Natural killer cell treated with Interleukin-12 subunit alpha and Interleukin-12 subunit beta and Interleukin-15 and Interleukin-18, amount 100 ng/mL, for 72 hours (primary cell): ENCODE measurements around the gene QRICH2. TPM values are rescaled to one million over a fixed set of nuclear protein-coding genes. Genes with fewer than 3 reads are reported as not detected.
A peak's percentile ranks its signal among the peaks of the same experiment; 100 is the strongest.
"Not testable (repeated sequence)": the region's sequence is repeated elsewhere in the genome, so short reads cannot be mapped to it uniquely, and the experiment has no call there.

Experiments
- ATAC-seq, 2 donors: fragments of 150-1000 bp; cut with Tn5 transposase in 1 of 2; sonication (Bioruptor Pico), chemical (Tn5 transposase) in 1 of 2; 2 replicates each; pipeline ENCODE4 v1.10.0; 2021
- DNase-seq: peaks from one replicate; pipeline ENCODE4 v3.0.0; 2022; ENCODE audit warnings: low spot score
- H3K27ac Mint-ChIP-seq, 2 donors: 1 replicate in 1 of 2; 2 replicates in 1 of 2; pipeline ENCODE4 v1.8.0; 2022; ENCODE audit warnings: mixed read lengths in 2 of 2, mild to moderate bottlenecking in 1 of 2, moderate library complexity in 1 of 2
- H3K27me3 Mint-ChIP-seq, 2 donors: 1 replicate in 1 of 2; 2 replicates in 1 of 2; pipeline ENCODE4 v1.8.0; 2022; ENCODE audit warnings: mixed read lengths in 2 of 2
- H3K36me3 Mint-ChIP-seq: one replicate; pipeline ENCODE4 v1.8.0; 2022; ENCODE audit warnings: mixed read lengths
- H3K4me1 Mint-ChIP-seq, 2 donors: 1 replicate in 1 of 2; 2 replicates in 1 of 2; pipeline ENCODE4 v1.8.0; 2022; ENCODE audit warnings: low read depth in 2 of 2, mixed read lengths in 2 of 2, mild to moderate bottlenecking in 1 of 2
- H3K4me3 Mint-ChIP-seq: one replicate; pipeline ENCODE4 v1.8.0; 2022; ENCODE audit warnings: mixed read lengths
- H3K9me3 Mint-ChIP-seq: 2 replicates; pipeline ENCODE4 v1.8.0; 2022; ENCODE audit warnings: mixed read lengths
- total RNA-seq, 2 donors: library from RNA; stranded (reverse); gene quantifications; one replicate each; pipeline ENCODE4 v1.2.3, GENCODE V29; 2022

QRICH2 gene
- total RNA-seq = 1 to 10 TPM; 4.1 to 5.9 TPM

- Mint-ChIP-seq H3K9me3 (no peaks in the 10 kb centered on the region), H3K4me1 (peaks cover 0 to 5% of the 10 kb centered on the region in 2 donors), H3K4me3 (no peak within 1 kb of the TSS), H3K36me3 (no peaks in the 10 kb centered on the region), H3K27me3 (no peaks in the 10 kb centered on the region), H3K27ac (no peak within 1 kb of the TSS)
- ATAC-seq (no peak), DNase-seq (no peak)
Measured at GRCh38 chr17:76307966-76308338, at the start of gene QRICH2. Gene QRICH2, minus strand, starts transcription at chr17:76308276. Its CDS starts 278 bp downstream, at chr17:76307998.

GRCh38 chr17:76357597-76358158 is 49.6 kb upstream of the QRICH2 start:
- Mint-ChIP-seq H3K9me3 (no peaks in the 10 kb centered on the region), H3K4me3 (no peak overlapping the region), H3K27me3 (peaks cover 0 to 3% of the 10 kb centered on the region in 2 donors), H3K4me1 (peaks cover 11 to 26% of the 10 kb centered on the region in 2 donors), H3K27ac (no peak overlapping the region), H3K36me3 (no peaks in the 10 kb centered on the region)
- ATAC-seq (no peak), DNase-seq (no peak)

- DNase-seq (no peak), ATAC-seq (no peak)
- Mint-ChIP-seq H3K4me3 (no peak overlapping the region), H3K4me1 (peaks cover 15 to 33% of the 10 kb centered on the region in 2 donors), H3K27me3 (peaks cover 0 to 3% of the 10 kb centered on the region in 2 donors), H3K27ac (no peak overlapping the region), H3K36me3 (no peaks in the 10 kb centered on the region), H3K9me3 (no peaks in the 10 kb centered on the region)
Measured at GRCh38 chr17:76356803-76357456, 48.9 kb upstream of the QRICH2 start.

- Mint-ChIP-seq H3K27me3 (no peaks in the 10 kb centered on the region), H3K4me3 (peak overlapping the region; percentile 95), H3K27ac (peak overlapping the region; percentile 94 to 97), H3K4me1 (peaks cover 22 to 38% of the 10 kb centered on the region in 2 donors), H3K36me3 (no peaks in the 10 kb centered on the region), H3K9me3 (no peaks in the 10 kb centered on the region)
- ATAC-seq = no peak
- DNase-seq = no peak
Measured at GRCh38 chr17:76354747-76355310, 46.8 kb upstream of the QRICH2 start.

- peaks cover 22 to 38% of the 10 kb centered on the region in 2 donors for H3K4me1 Mint-ChIP-seq
- ATAC-seq (no peak), DNase-seq (no peak)
- H3K9me3 Mint-ChIP-seq = no peaks in the 10 kb centered on the region
- H3K36me3 Mint-ChIP-seq = no peaks in the 10 kb centered on the region
- no peaks in the 10 kb centered on the region for H3K27me3 Mint-ChIP-seq
- H3K4me3 Mint-ChIP-seq = peak overlapping the region; percentile 95
- peak overlapping the region; percentile 94 to 97 for H3K27ac Mint-ChIP-seq
Measured at GRCh38 chr17:76354317-76354729, 46.2 kb upstream of the QRICH2 start.

GRCh38 chr17:76353599-76354316 is 45.7 kb upstream of the QRICH2 start, which contains the start of gene PRPSAP1:
Gene PRPSAP1, minus strand, starts transcription at chr17:76353916. Its CDS starts 213 bp downstream, at chr17:76353703.
- no peaks in the 10 kb centered on the region for H3K36me3 Mint-ChIP-seq
- DNase-seq = peak; percentile 88
- peak within 1 kb of the TSS; percentile 94 to 97 for H3K27ac Mint-ChIP-seq
- peak within 1 kb of the TSS; percentile 95 for H3K4me3 Mint-ChIP-seq
- peak; percentile 96 to 98 for ATAC-seq
- H3K9me3 Mint-ChIP-seq = no peaks in the 10 kb centered on the region
- H3K27me3 Mint-ChIP-seq = no peaks in the 10 kb centered on the region
- peaks cover 22 to 38% of the 10 kb centered on the region in 2 donors for H3K4me1 Mint-ChIP-seq

GRCh38 chr17:76353004-76353598 is 45.0 kb upstream of the QRICH2 start:
- Mint-ChIP-seq H3K27me3 (no peaks in the 10 kb centered on the region), H3K27ac (peak overlapping the region; percentile 22 to 97), H3K4me3 (peak overlapping the region; percentile 95), H3K9me3 (no peaks in the 10 kb centered on the region), H3K4me1 (peaks cover 22 to 38% of the 10 kb centered on the region in 2 donors), H3K36me3 (no peaks in the 10 kb centered on the region)
- peak; percentile 1 to 10 for ATAC-seq
- no peak for DNase-seq

- DNase-seq = no peak
- ATAC-seq = no peak
- peaks cover 26 to 28% of the 10 kb centered on the region in 2 donors for H3K4me1 Mint-ChIP-seq
- peak overlapping the region in 1 of 2 donors; percentile 22 for H3K27ac Mint-ChIP-seq
- H3K4me3 Mint-ChIP-seq = peak overlapping the region; percentile 93
- H3K9me3 Mint-ChIP-seq = no peaks in the 10 kb centered on the region
- peaks cover 12% of the 10 kb centered on the region for H3K36me3 Mint-ChIP-seq
- H3K27me3 Mint-ChIP-seq = no peaks in the 10 kb centered on the region
Measured at GRCh38 chr17:76351526-76352071, 43.5 kb upstream of the QRICH2 start.

- ATAC-seq (no peak), DNase-seq (no peak)
- no peaks in the 10 kb centered on the region for H3K9me3 Mint-ChIP-seq
- peaks cover 26 to 28% of the 10 kb centered on the region in 2 donors for H3K4me1 Mint-ChIP-seq
- H3K36me3 Mint-ChIP-seq = peaks cover 21% of the 10 kb centered on the region
- no peak overlapping the region for H3K4me3 Mint-ChIP-seq
- H3K27ac Mint-ChIP-seq = peak overlapping the region in 1 of 2 donors; percentile 31
- H3K27me3 Mint-ChIP-seq = no peaks in the 10 kb centered on the region
Measured at GRCh38 chr17:76350463-76350862, 42.4 kb upstream of the QRICH2 start.

- H3K27me3 Mint-ChIP-seq, ATAC-seq, H3K9me3 Mint-ChIP-seq, H3K27ac Mint-ChIP-seq, DNase-seq, H3K4me3 Mint-ChIP-seq: not testable (repeated sequence)
- peaks cover 26% of the 10 kb centered on the region for H3K36me3 Mint-ChIP-seq
- H3K4me1 Mint-ChIP-seq = peaks cover 5 to 11% of the 10 kb centered on the region in 2 donors
Measured at GRCh38 chr17:76346936-76347335, 38.9 kb upstream of the QRICH2 start.

GRCh38 chr17:76345377-76345974 is 37.4 kb upstream of the QRICH2 start:
- H3K4me1 Mint-ChIP-seq = peaks cover 0 to 7% of the 10 kb centered on the region in 2 donors
- no peak for DNase-seq
- no peak for ATAC-seq
- no peak overlapping the region for H3K27ac Mint-ChIP-seq
- H3K4me3 Mint-ChIP-seq = no peak overlapping the region
- H3K27me3 Mint-ChIP-seq = no peaks in the 10 kb centered on the region
- H3K36me3 Mint-ChIP-seq = peaks cover 28% of the 10 kb centered on the region
- no peaks in the 10 kb centered on the region for H3K9me3 Mint-ChIP-seq

GRCh38 chr17:76343106-76343505 is 35.0 kb upstream of the QRICH2 start:
- Mint-ChIP-seq H3K4me3 (no peak overlapping the region), H3K27ac (no peak overlapping the region), H3K27me3 (no peaks in the 10 kb centered on the region), H3K36me3 (peaks cover 28% of the 10 kb centered on the region), H3K9me3 (no peaks in the 10 kb centered on the region), H3K4me1 (peaks cover 0 to 7% of the 10 kb centered on the region in 2 donors)
- no peak for DNase-seq
- ATAC-seq = no peak

GRCh38 chr17:76341301-76341700 is 33.2 kb upstream of the QRICH2 start:
- no peak for ATAC-seq
- no peak for DNase-seq
- Mint-ChIP-seq H3K27me3 (no peaks in the 10 kb centered on the region), H3K27ac (no peak overlapping the region), H3K4me1 (peaks cover 0 to 7% of the 10 kb centered on the region in 2 donors), H3K36me3 (peaks cover 14% of the 10 kb centered on the region), H3K9me3 (no peaks in the 10 kb centered on the region), H3K4me3 (no peak overlapping the region)
